Mesenchymal stem cell (in vitro differentiated cells and primary cell): ENCODE results near the gene ACER3.
"Not testable (repeated sequence)": the region's sequence is repeated elsewhere in the genome, so short reads cannot be mapped to it uniquely, and the experiment has no call there.

ENCODE experiments used
- DNase-seq: peaks from one replicate; pipeline ENCODE4 v3.0.0-alpha.2; 2013
- H2AFZ ChIP-seq: one replicate; pipeline ENCODE4 v1.6.1; 2013; ENCODE audit warnings: low read depth, mild to moderate bottlenecking, control low read depth, inconsistent platforms, low read length, moderate library complexity
- H2AK5ac ChIP-seq: 2 replicates; pipeline ENCODE4 v1.6.1; 2013; ENCODE audit warnings: low read length, moderate library complexity, mild to moderate bottlenecking, inconsistent platforms; ENCODE audit not compliant: severe bottlenecking
- H2BK120ac ChIP-seq: one replicate; pipeline ENCODE4 v1.6.1; 2013; ENCODE audit warnings: low read depth, mild to moderate bottlenecking, inconsistent platforms, low read length, moderate library complexity
- H2BK12ac ChIP-seq, 2 experiments: one replicate each; pipeline ENCODE4 v1.6.1; 2013; ENCODE audit warnings: inconsistent platforms in 2 of 2, low read length in 2 of 2, mild to moderate bottlenecking in 2 of 2, moderate library complexity in 2 of 2, control low read depth in 1 of 2
- H2BK15ac ChIP-seq: one replicate; pipeline ENCODE4 v1.6.1; 2013; ENCODE audit warnings: mild to moderate bottlenecking, low read depth, inconsistent platforms; ENCODE audit not compliant: poor library complexity, severe bottlenecking
- H2BK5ac ChIP-seq: 2 replicates; pipeline ENCODE4 v1.6.1; 2013; ENCODE audit warnings: low read depth, mild to moderate bottlenecking, low read length, control low read depth, inconsistent platforms; ENCODE audit not compliant: poor library complexity, severe bottlenecking
- H3K14ac ChIP-seq, 2 experiments: one replicate each; pipeline ENCODE4 v1.6.1; 2013; ENCODE audit warnings: inconsistent platforms in 2 of 2, low read length in 2 of 2, control low read depth in 1 of 2, mild to moderate bottlenecking in 1 of 2, moderate library complexity in 1 of 2
- H3K18ac ChIP-seq, 2 experiments: one replicate each; pipeline ENCODE4 v1.6.1; 2013; ENCODE audit warnings: inconsistent platforms in 2 of 2, low read length in 2 of 2, control low read depth in 1 of 2, low read depth in 1 of 2, mild to moderate bottlenecking in 1 of 2
- H3K23ac ChIP-seq, 2 experiments: one replicate each; pipeline ENCODE4 v1.6.1; 2013; ENCODE audit warnings: inconsistent platforms in 2 of 2, low read length in 2 of 2, mild to moderate bottlenecking in 2 of 2, moderate library complexity in 2 of 2, control low read depth in 1 of 2
- H3K27ac ChIP-seq: 2 replicates; pipeline ENCODE4 v1.5.1; 2013; ENCODE audit warnings: mild to moderate bottlenecking, moderate library complexity, low read length, control low read depth, inconsistent platforms; ENCODE audit not compliant: poor library complexity, severe bottlenecking
- H3K27me3 ChIP-seq, 2 experiments: 2 replicates each; pipeline versions ENCODE4 v1.6.1 to v1.7.0; 2013; ENCODE audit warnings: low read length in 2 of 2, mild to moderate bottlenecking in 2 of 2, moderate library complexity in 2 of 2, control low read depth in 1 of 2, inconsistent platforms in 1 of 2; ENCODE audit not compliant: control insufficient read depth in 1 of 2, insufficient read depth in 1 of 2
- H3K36me3 ChIP-seq, 2 experiments: 2 replicates each; pipeline versions ENCODE4 v1.6.1 to v1.7.0; 2013; ENCODE audit warnings: low read length in 2 of 2, control low read depth in 1 of 2, inconsistent platforms in 1 of 2, low read depth in 1 of 2, mild to moderate bottlenecking in 1 of 2; ENCODE audit not compliant: insufficient read depth in 2 of 2, control insufficient read depth in 1 of 2
- H3K4ac ChIP-seq, 2 experiments: one replicate each; pipeline ENCODE4 v1.6.1; 2013; ENCODE audit warnings: inconsistent platforms in 2 of 2, low read length in 2 of 2, mild to moderate bottlenecking in 2 of 2, moderate library complexity in 2 of 2, control low read depth in 1 of 2, low read depth in 1 of 2
- H3K4me1 ChIP-seq: 2 replicates; pipeline ENCODE4 v1.6.1; 2013; ENCODE audit warnings: low read depth, low read length, control low read depth; ENCODE audit not compliant: control insufficient read depth, insufficient read depth
- H3K4me2 ChIP-seq: 2 replicates; pipeline ENCODE4 v1.6.1; 2013; ENCODE audit warnings: low read length, mild to moderate bottlenecking, inconsistent platforms; ENCODE audit not compliant: poor library complexity, severe bottlenecking
- H3K4me3 ChIP-seq, 2 experiments: 2 replicates each; pipeline versions ENCODE4 v1.5.1 to v1.7.0; 2013; ENCODE audit warnings: low read length in 2 of 2, mild to moderate bottlenecking in 2 of 2, control low read depth in 1 of 2, low read depth in 1 of 2; ENCODE audit not compliant: insufficient read depth in 1 of 2
- H3K79me1 ChIP-seq: replicated peaks from 2 replicates; pipeline ENCODE4 v1.6.1; 2013; ENCODE audit warnings: mild to moderate bottlenecking, control low read depth, low read length, inconsistent platforms; ENCODE audit not compliant: poor library complexity, severe bottlenecking
- H3K9ac ChIP-seq: 2 replicates; pipeline ENCODE4 v1.7.0; 2013; ENCODE audit warnings: mild to moderate bottlenecking, low read length, moderate library complexity
- H3K9me3 ChIP-seq: 2 replicates; pipeline ENCODE4 v1.7.0; 2013; ENCODE audit warnings: mild to moderate bottlenecking, low read length; ENCODE audit not compliant: control insufficient read depth
- H4K8ac ChIP-seq: one replicate; pipeline ENCODE4 v1.6.1; 2013; ENCODE audit warnings: inconsistent platforms, mild to moderate bottlenecking, low read length, moderate library complexity
- H4K91ac ChIP-seq: one replicate; pipeline ENCODE4 v1.6.1; 2013; ENCODE audit warnings: mild to moderate bottlenecking, low read length, inconsistent platforms
- WGBS: methylation state at CpG from one replicate; pipeline ENCODE4 v1.1.7; 2013; ENCODE audit warnings: mixed read lengths; 5-methylcytosine and 5-hydroxymethylcytosine counted together

The ACER3 gene

DNA sequence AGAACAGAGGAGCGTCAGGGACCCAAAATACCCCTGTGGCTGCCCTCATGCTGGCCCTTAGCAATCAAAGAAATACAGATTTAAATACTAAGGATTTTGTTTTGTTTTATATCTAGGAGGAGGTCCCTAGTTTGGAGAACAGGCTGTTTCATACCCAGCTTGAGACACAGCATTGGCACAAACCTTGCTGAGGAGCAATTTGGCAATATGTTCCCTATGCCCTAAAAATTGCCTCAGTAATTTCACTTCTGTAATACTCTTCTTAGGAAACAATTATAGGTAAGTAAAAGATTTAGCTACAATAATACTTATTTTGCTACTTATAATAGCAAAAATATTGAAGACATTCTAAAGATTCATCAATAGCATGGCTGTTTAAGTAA, 40.5 kb upstream of the ACER3 start:
- no peak for DNase-seq
- Histone ChIP-seq H2BK120ac (no peak overlapping the region), H2BK15ac (no peak overlapping the region), H3K36me3 (no peaks in the 10 kb centered on the region), H3K4me2 (no peak overlapping the region), H2AFZ (no peak overlapping the region), H3K18ac (no peak overlapping the region), H3K4ac (no peak overlapping the region), H3K9me3 (no peaks in the 10 kb centered on the region), H3K9ac (no peak overlapping the region), H2AK5ac (no peak overlapping the region), H3K27ac (no peak overlapping the region), H3K79me1 (no peaks in the 10 kb centered on the region), H3K23ac (no peak overlapping the region), H2BK5ac (no peak overlapping the region), H3K4me3 (no peak overlapping the region), H4K8ac (no peak overlapping the region), H4K91ac (no peak overlapping the region), H3K4me1 (peaks cover 5% of the 10 kb centered on the region), H2BK12ac (no peak overlapping the region), H3K27me3 (no peaks in the 10 kb centered on the region), H3K14ac (no peak overlapping the region)
- WGBS = no CpG with 5 or more reads among the region's 1 CpG

DNA sequence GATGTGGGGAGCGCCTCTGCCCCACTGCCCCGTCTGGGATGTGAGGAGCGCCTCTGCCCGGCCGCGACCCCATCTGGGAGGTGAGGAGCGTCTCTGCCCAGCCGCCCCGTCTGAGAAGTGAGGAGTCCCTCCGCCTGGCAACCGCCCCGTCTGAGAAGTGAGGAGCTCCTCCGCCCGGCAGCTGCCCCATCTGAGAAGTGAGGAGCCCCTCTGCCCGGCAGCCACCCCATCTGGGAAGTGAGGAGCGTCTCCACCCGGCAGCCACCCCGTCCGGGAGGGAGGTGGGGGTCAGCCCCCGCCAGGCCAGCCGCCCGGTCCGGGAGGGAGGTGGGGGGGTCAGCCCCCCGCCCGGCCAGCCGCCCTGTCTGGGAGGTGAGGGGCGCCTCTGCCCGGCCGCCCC, 39.3 kb upstream of the ACER3 start:
- not testable (repeated sequence) for H2BK120ac ChIP-seq, H2AFZ ChIP-seq, H3K36me3 ChIP-seq, H3K9me3 ChIP-seq, H3K9ac ChIP-seq, H2BK5ac ChIP-seq, H3K4me3 ChIP-seq, H3K14ac ChIP-seq, H3K18ac ChIP-seq, H2BK12ac ChIP-seq, H4K91ac ChIP-seq, H3K4ac ChIP-seq, H3K79me1 ChIP-seq, DNase-seq, H2AK5ac ChIP-seq, H4K8ac ChIP-seq, H3K27me3 ChIP-seq, H3K27ac ChIP-seq, H2BK15ac ChIP-seq, H3K23ac ChIP-seq, H3K4me2 ChIP-seq, H3K4me1 ChIP-seq
- 98% methylated on average over 21 of the region's 29 CpGs for WGBS

DNA sequence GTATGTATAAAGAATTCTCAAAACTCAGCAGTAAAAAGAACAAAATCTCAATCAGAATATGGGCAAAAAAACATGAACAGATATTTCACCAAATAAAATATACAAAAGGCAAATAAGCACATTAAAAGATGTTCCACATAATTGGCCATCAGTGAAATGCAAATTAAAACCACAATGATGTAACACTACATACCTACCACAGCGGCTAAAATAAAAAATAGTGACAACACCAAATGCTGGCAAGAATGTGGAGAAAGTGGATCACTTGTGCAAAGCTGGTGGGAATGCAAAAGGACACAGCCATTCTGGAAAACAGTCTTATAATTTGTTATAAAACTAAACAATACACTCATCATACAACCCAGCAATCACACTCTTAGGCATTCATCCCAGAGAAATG, 38.3 kb upstream of the ACER3 start:
- no peaks in the 10 kb centered on the region for H3K27me3 ChIP-seq
- no peak overlapping the region for H3K4me3 ChIP-seq
- no peak overlapping the region for H4K8ac ChIP-seq
- no peak overlapping the region for H3K18ac ChIP-seq
- peaks cover 5% of the 10 kb centered on the region for H3K4me1 ChIP-seq
- no peak overlapping the region for H3K4ac ChIP-seq
- H2BK12ac ChIP-seq = no peak overlapping the region
- H2BK120ac ChIP-seq = no peak overlapping the region
- no peak overlapping the region for H3K9ac ChIP-seq
- WGBS = no CpG with 5 or more reads among the region's 1 CpG
- H3K9me3 ChIP-seq = no peaks in the 10 kb centered on the region
- no peak for DNase-seq
- H3K36me3 ChIP-seq = no peaks in the 10 kb centered on the region
- H2BK15ac ChIP-seq = no peak overlapping the region
- H2AK5ac ChIP-seq = no peak overlapping the region
- no peak overlapping the region for H4K91ac ChIP-seq
- H2AFZ ChIP-seq = no peak overlapping the region
- H3K79me1 ChIP-seq = no peaks in the 10 kb centered on the region
- H3K14ac ChIP-seq = no peak overlapping the region
- no peak overlapping the region for H3K4me2 ChIP-seq
- H3K23ac ChIP-seq = no peak overlapping the region
- no peak overlapping the region for H3K27ac ChIP-seq
- no peak overlapping the region for H2BK5ac ChIP-seq

DNA sequence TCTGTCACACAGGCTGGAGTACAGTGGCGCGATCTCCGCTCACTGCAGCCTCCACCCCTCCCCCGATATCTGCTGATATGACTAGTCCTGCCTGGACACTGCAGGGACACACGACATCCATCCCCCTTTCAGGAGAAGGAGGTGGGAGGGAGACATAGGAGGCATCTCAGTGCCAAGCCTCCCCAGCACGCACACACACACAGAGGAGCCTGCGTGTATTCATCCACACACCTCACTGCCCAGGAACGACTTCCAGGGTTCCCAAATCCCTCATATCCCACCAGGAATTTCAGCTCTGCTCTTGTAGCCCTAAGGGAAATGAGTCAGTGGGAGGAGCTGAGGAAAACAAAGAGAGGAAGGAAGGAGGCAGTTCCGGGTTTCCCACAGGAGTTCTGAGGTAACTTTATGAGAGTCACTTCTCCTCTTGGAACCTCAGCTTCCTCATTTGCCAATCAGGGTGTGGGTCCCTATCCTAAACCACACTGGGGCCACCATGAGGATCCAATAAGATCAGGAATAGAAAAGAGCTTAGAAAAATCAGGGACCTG, 37.2 kb upstream of the ACER3 start:
- peak overlapping the region; percentile 92 for H2BK15ac ChIP-seq
- no peaks in the 10 kb centered on the region for H3K36me3 ChIP-seq
- H3K79me1 ChIP-seq = no peaks in the 10 kb centered on the region
- H3K9ac ChIP-seq = no peak overlapping the region
- H3K4me1 ChIP-seq = peaks cover 5% of the 10 kb centered on the region
- no peaks in the 10 kb centered on the region for H3K27me3 ChIP-seq
- no peak overlapping the region for H2AK5ac ChIP-seq
- H3K23ac ChIP-seq = no peak overlapping the region
- peak overlapping the region; percentile 4 to 95 for H2BK12ac ChIP-seq
- H2BK5ac ChIP-seq = no peak overlapping the region
- H3K4ac ChIP-seq = peak overlapping the region in 1 of 2 experiments; percentile 54
- H2AFZ ChIP-seq = peak overlapping the region; percentile 44
- 51% methylated on average over 6 of the region's 9 CpGs for WGBS
- peak overlapping the region; percentile 72 for H3K4me2 ChIP-seq
- no peak overlapping the region for H3K27ac ChIP-seq
- peak overlapping the region; percentile 73 for H4K91ac ChIP-seq
- no peaks in the 10 kb centered on the region for H3K9me3 ChIP-seq
- peak overlapping the region; percentile 2 for H2BK120ac ChIP-seq
- peak overlapping the region; percentile 33 for H4K8ac ChIP-seq
- peak overlapping the region in 1 of 2 experiments; percentile 90 for H3K14ac ChIP-seq
- DNase-seq = peak; percentile 82
- peak overlapping the region in 1 of 2 experiments; percentile 67 for H3K18ac ChIP-seq
- peak overlapping the region in 1 of 2 experiments; percentile 20 for H3K4me3 ChIP-seq
